BLaER1 treated with 17β-estradiol and CSF1 and Interleukin-3, amounts not matched to agents 10 nM and 100 nM (cell line): ENCODE data around the gene ALDOA.

Experiments used
- H3K27ac ChIP-seq, 11 experiments: shearing (Covaris generic); formaldehyde crosslinking; 2 replicates each; pipeline ENCODE4 v1.8.1; 2022
- H3K27me3 ChIP-seq, 11 experiments: shearing (Covaris generic); formaldehyde crosslinking; 2 replicates each; pipeline ENCODE4 v1.8.1; 2022
- H3K36me3 ChIP-seq, 11 experiments: shearing (Covaris generic); formaldehyde crosslinking; 2 replicates each; pipeline ENCODE4 v1.8.1; 2022
- H3K4me1 ChIP-seq, 10 experiments: shearing (Covaris generic); formaldehyde crosslinking; 2 replicates each; pipeline ENCODE4 v1.8.1; 2022
- H3K4me2 ChIP-seq, 11 experiments: shearing (Covaris generic); formaldehyde crosslinking; 2 replicates each; pipeline ENCODE4 v1.8.1; 2022
- H3K4me3 ChIP-seq, 10 experiments: shearing (Covaris generic); formaldehyde crosslinking; 2 replicates each; pipeline ENCODE4 v1.8.1; 2022
- H3K9ac ChIP-seq, 11 experiments: shearing (Covaris generic); formaldehyde crosslinking; 2 replicates each; pipeline ENCODE4 v1.8.1; 2022
- H3K9me3 ChIP-seq, 11 experiments: shearing (Covaris generic); formaldehyde crosslinking; replicated peaks in 1 of 11; 2 replicates each; pipeline ENCODE4 v1.8.1; 2022
- H4K20me1 ChIP-seq, 11 experiments: shearing (Covaris generic); formaldehyde crosslinking; 2 replicates each; pipeline ENCODE4 v1.8.1; 2022
- Cebpa-rat ChIP-seq, 11 experiments: shearing (Covaris generic); IDR thresholded peaks; 2 replicates each; pipeline ENCODE4 v1.8.1; 2022

The ALDOA gene

GRCh38 chr16:30094541-30095165 lies 29.1 kb downstream of the ALDOA start:
- peak overlapping the region; percentile 76 to 90 (median 83) for H3K9ac ChIP-seq
- peak overlapping the region in 10 of 11 experiments; percentile 71 to 95 (median 92); a peak in 19 of 22 replicates for H3K27ac ChIP-seq
- H3K27me3 ChIP-seq, result no peaks in the 10 kb centered on the region
- H3K36me3 ChIP-seq, result peaks cover 7 to 38% (median 21%) of the 10 kb centered on the region in 11 experiments; a peak in 18 of 22 replicates
- peaks cover 46 to 62% (median 58%) of the 10 kb centered on the region in 10 experiments for H3K4me1 ChIP-seq
- no peak for TF ChIP-seq Cebpa-rat (IDR thresholded peaks at IDR 0.05)
- peaks cover 33 to 34% (median 34%) of the 10 kb centered on the region in 11 experiments for H3K9me3 ChIP-seq
- peaks cover 0 to 13% (median 0%) of the 10 kb centered on the region in 11 experiments; a peak in 2 of 22 replicates for H4K20me1 ChIP-seq
- peak overlapping the region; percentile 63 to 88 (median 70) for H3K4me3 ChIP-seq
- peak overlapping the region; percentile 85 to 100 (median 99) for H3K4me2 ChIP-seq

DNA sequence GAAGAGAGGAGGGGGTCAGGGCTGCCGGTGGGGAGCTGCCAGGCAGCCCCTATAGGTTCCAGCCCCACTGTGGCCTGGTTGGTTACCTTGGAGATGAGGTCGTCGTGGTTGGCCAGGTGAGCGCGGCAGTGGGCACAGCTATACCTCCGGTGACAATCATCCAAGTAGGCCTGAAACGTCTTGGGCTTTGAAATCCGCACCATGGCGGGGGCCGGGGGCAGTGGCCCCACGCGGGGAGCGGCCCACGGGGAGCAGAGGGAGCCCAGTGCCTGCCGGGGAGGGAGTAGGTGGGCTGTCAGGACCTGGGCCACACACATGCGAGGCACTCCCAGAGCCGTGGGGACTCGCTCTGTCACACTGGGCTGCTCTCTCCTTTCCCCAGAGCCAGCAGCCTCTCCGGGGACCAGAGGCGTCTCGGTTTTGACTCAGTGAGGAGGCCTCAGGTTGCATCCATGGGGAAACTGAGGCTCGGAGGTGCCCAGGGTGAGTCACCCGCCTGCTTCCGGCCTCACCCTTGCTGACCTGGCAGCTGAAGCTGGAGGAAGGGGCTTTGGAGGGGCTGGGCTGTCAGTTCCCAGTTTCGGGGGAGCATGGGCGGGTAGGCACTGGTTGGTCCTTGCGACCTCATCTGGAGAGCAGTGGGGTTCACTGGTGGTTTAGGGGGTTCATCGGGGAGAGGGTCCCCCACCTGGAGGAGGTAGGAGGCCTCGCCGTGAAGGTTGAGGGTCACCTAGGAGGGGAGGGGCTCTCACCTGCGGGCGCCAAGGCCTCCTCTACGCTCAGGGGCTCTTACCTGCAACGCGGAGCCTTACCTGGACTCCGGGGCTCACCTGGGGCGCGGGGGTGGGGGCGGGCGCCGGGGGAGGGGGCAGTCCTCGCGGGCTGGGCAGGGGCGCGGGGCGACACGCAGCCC lies 29.9 kb downstream of the ALDOA start:
- peak overlapping the region; percentile 63 to 88 (median 70) for H3K4me3 ChIP-seq
- no peak for TF ChIP-seq Cebpa-rat (IDR thresholded peaks at IDR 0.05)
- peak overlapping the region; percentile 85 to 100 (median 99) for H3K4me2 ChIP-seq
- H3K36me3 ChIP-seq, result peaks cover 7 to 38% (median 21%) of the 10 kb centered on the region in 11 experiments; a peak in 18 of 22 replicates
- H3K9me3 ChIP-seq, result peaks cover 37 to 42% (median 42%) of the 10 kb centered on the region in 11 experiments
- H3K9ac ChIP-seq, result peak overlapping the region; percentile 76 to 90 (median 83)
- peaks cover 0 to 13% (median 0%) of the 10 kb centered on the region in 11 experiments; a peak in 2 of 22 replicates for H4K20me1 ChIP-seq
- H3K27ac ChIP-seq, result peak overlapping the region; percentile 61 to 95 (median 91)
- H3K4me1 ChIP-seq, result peaks cover 43 to 61% (median 52%) of the 10 kb centered on the region in 10 experiments
- H3K27me3 ChIP-seq, result no peaks in the 10 kb centered on the region

DNA sequence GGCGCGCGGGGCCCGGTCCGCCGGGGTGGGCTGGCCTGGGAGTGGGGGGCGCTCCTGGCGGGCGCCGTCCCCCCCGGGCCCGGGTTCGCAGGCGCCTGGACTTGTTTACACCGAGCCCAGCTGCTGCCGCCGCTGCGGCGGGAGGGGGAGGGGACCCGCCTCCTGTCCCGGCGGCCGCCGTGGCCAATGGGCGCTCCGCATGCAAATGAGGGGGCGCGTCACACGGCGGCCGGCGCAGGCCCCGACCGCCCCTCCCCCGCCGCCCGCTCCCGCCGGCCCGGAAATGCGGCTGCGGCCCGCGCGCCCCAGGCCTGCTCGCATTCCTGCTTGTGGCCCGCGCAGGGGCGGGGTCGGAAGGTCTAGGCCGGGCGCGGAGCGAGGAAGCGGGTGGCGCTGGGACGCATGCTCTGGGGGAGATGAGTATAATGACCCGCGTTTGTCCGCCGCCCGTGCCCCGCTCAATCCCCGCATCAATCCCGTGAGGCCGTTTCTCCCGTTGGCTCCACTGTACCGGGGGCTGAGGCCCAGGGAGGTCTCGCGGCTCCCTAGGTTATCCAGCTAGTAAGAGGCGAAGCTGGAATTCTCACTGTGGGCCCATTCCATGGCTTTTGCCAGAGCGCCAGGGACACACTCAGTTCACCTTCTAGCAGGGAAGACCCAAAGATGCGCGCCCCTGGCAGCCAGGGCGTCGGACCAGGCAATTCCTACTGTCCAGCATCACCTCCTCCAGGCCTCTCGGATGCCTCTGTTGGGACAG lies 30.7 kb downstream of the ALDOA start, which contains the start of gene YPEL3:
Gene YPEL3, minus strand, starts transcription at position 109 of the 757 bp plus-strand sequence. CDS start 731 bp downstream, outside the sequence.
- Histone ChIP-seq H3K4me3 (peak within 1 kb of the TSS; percentile 63 to 88 (median 70)), H3K36me3 (peaks cover 7 to 38% (median 21%) of the 10 kb centered on the region in 11 experiments; a peak in 18 of 22 replicates), H3K27ac (peak within 1 kb of the TSS; percentile 78 to 95 (median 92)), H3K4me1 (peaks cover 34 to 52% (median 44%) of the 10 kb centered on the region in 10 experiments), H3K9me3 (peaks cover 39 to 51% (median 47%) of the 10 kb centered on the region in 11 experiments), H4K20me1 (peaks cover 0 to 13% (median 0%) of the 10 kb centered on the region in 11 experiments; a peak in 2 of 22 replicates), H3K27me3 (no peaks in the 10 kb centered on the region), H3K4me2 (peak within 1 kb of the TSS; percentile 85 to 100 (median 99)), H3K9ac (peak within 1 kb of the TSS; percentile 76 to 90 (median 83))
- TF ChIP-seq Cebpa-rat (IDR thresholded peaks at IDR 0.05), result no peak

DNA sequence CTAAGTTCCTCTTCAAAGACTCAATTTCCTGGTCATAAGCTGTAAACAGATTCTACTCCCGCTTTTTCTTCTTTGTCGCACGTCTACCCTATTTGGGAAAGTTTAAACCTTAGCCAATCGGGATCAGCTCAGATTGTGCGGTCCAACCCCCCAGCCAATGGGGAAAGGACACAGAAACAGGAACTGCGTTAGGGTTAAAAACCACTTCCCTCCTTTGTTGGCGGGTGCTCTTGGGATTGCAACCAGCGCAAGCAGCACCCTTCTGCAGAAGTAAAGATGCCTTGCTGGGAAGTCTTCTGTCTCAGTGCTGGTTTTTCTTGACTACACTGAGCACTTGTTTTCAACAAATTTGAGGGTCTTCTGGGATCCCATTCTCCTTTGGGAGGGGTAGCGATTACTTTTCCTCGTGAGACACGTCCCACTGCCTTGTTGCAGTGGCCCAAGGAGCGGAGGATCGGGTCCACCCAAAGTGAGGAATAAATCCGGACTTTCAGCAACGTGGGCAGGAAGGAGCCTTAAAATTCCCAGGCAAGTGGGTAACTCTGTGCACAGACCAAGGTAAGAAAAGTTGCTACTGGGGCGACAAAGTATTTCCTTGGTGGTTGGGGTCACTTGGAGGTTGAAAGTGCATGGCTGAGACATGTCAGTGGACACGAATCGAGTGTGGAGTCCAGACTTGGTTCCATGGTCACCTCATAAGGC lies 31.5 kb downstream of the ALDOA start:
- Histone ChIP-seq H3K4me1 (peaks cover 32 to 48% (median 39%) of the 10 kb centered on the region in 10 experiments), H3K9me3 (peaks cover 39 to 56% (median 47%) of the 10 kb centered on the region in 11 experiments), H3K27me3 (no peaks in the 10 kb centered on the region), H3K9ac (peak overlapping the region in 10 of 11 experiments; percentile 76 to 89 (median 83); a peak in 17 of 22 replicates), H3K4me2 (peak overlapping the region in 9 of 11 experiments; percentile 64 to 100 (median 68); a peak in 14 of 22 replicates), H3K36me3 (peaks cover 7 to 38% (median 21%) of the 10 kb centered on the region in 11 experiments; a peak in 18 of 22 replicates), H4K20me1 (peaks cover 0 to 13% (median 0%) of the 10 kb centered on the region in 11 experiments; a peak in 2 of 22 replicates), H3K4me3 (peak overlapping the region; percentile 47 to 88 (median 68); a peak in 17 of 20 replicates), H3K27ac (peak overlapping the region; percentile 78 to 95 (median 92); a peak in 21 of 22 replicates)
- TF ChIP-seq Cebpa-rat (IDR thresholded peaks at IDR 0.05), result no peak

GRCh38 chr16:30104090-30104489 lies 38.5 kb downstream of the ALDOA start:
- no peaks in the 10 kb centered on the region for H4K20me1 ChIP-seq
- no peak overlapping the region for H3K9ac ChIP-seq
- H3K4me2 ChIP-seq, result no peak overlapping the region
- H3K9me3 ChIP-seq, result peaks cover 13 to 47% (median 33%) of the 10 kb centered on the region in 11 experiments
- no peak overlapping the region for H3K4me3 ChIP-seq
- H3K27ac ChIP-seq, result no peak overlapping the region
- H3K36me3 ChIP-seq, result peaks cover 29 to 69% (median 52%) of the 10 kb centered on the region in 11 experiments
- peaks cover 0 to 9% (median 3%) of the 10 kb centered on the region in 10 experiments; a peak in 7 of 20 replicates for H3K4me1 ChIP-seq
- TF ChIP-seq Cebpa-rat (IDR thresholded peaks at IDR 0.05), result no peak
- H3K27me3 ChIP-seq, result no peaks in the 10 kb centered on the region

DNA sequence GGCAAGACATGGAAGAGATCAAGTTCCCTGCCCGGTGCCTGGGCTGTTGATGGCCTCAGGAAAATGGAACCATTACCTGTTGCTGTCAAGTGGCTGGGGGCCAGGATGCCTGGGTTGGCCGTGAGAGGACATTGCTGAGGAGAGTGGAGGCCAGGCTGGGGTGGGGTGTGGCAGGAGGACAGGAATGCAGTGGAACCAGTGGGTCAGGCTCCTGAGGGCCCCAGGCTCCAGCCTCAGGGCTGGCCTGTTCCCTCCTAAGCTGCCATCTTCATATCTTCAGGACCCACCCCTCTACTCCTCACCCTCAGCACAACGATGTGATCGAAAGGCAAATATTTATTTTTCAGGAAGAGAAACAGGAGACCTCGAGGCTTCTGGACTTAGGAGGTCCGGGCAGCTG lies 38.9 kb downstream of the ALDOA start:
- no peaks in the 10 kb centered on the region for H4K20me1 ChIP-seq
- H3K4me3 ChIP-seq, result no peak overlapping the region
- H3K4me2 ChIP-seq, result no peak overlapping the region
- no peak for TF ChIP-seq Cebpa-rat (IDR thresholded peaks at IDR 0.05)
- H3K27me3 ChIP-seq, result no peaks in the 10 kb centered on the region
- H3K27ac ChIP-seq, result no peak overlapping the region
- H3K9me3 ChIP-seq, result peaks cover 9 to 43% (median 29%) of the 10 kb centered on the region in 11 experiments; a peak in 21 of 22 replicates
- H3K4me1 ChIP-seq, result peaks cover 0 to 9% (median 3%) of the 10 kb centered on the region in 10 experiments; a peak in 7 of 20 replicates
- no peak overlapping the region for H3K9ac ChIP-seq
- H3K36me3 ChIP-seq, result peaks cover 31 to 72% (median 56%) of the 10 kb centered on the region in 11 experiments

- H3K4me1 ChIP-seq, result peaks cover 0 to 2% (median 0%) of the 10 kb centered on the region in 10 experiments; a peak in 2 of 20 replicates
- H3K9me3 ChIP-seq, result peaks cover 0 to 13% (median 5%) of the 10 kb centered on the region in 11 experiments; a peak in 15 of 22 replicates
- no peak overlapping the region for H3K27ac ChIP-seq
- peaks cover 31 to 98% (median 68%) of the 10 kb centered on the region in 11 experiments for H3K36me3 ChIP-seq
- no peak overlapping the region for H3K4me2 ChIP-seq
- no peak overlapping the region for H3K9ac ChIP-seq
- no peak overlapping the region for H3K4me3 ChIP-seq
- no peaks in the 10 kb centered on the region for H3K27me3 ChIP-seq
- TF ChIP-seq Cebpa-rat (IDR thresholded peaks at IDR 0.05), result no peak
- no peaks in the 10 kb centered on the region for H4K20me1 ChIP-seq
Observed at GRCh38 chr16:30108059-30108850, 42.7 kb downstream of the ALDOA start.
